Measurements from ENCODE around the gene FAM131A.

- TF ChIP-seq CTCF (IDR thresholded peaks at IDR 0.05) (no peak), POLR2A (IDR thresholded peaks at IDR 0.05) (no peak)
Observed at GRCh38 chr3:184341925-184342324, 4.5 kb downstream of the FAM131A start.
